Measurements from ENCODE around the gene NSD1. TPM values are rescaled to one million over a fixed set of nuclear protein-coding genes. Genes with fewer than 3 reads are reported as not detected.
A peak's percentile ranks its signal among the peaks of the same experiment; 100 is the strongest.

Gene NSD1
- total RNA-seq, 4 donors from 2014 or later: 61.9 to 114 (median 73.9) TPM

DNA sequence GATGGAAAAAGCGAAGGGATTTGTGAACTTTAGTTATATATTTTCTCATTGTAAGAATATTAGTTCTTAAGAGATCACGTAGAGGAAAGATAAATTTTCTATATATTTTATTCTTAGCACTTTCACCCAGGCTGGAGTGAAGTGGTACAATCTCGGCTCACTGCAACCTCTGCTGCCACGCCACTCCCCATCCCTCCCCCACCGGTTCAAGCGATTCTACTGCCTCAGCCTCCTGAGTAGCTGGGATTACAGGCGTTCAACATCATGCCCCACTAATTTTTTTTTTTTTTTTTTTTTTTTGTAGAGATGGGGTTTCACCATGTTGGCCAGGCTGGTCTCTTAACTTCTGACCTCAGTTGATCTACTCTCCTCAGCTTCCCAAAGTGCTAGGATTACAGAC, 127.4 kb downstream of the NSD1 start:
- 92 to 93% methylated on average over 7 of the region's 7 CpGs for WGBS, 2 donors
- H3K27ac ChIP-seq: no peak overlapping the region
- peaks cover 26 to 37% of the 10 kb centered on the region in 2 donors for H3K36me3 ChIP-seq
- no peak overlapping the region for H3K4me3 ChIP-seq (replicated peaks in 1 of 3)
- H3K27me3 ChIP-seq: no peaks in the 10 kb centered on the region
- intact Hi-C loops (cut with DNase I): no loop called here
- peaks cover 0 to 10% of the 10 kb centered on the region in 2 donors for H3K4me1 ChIP-seq
- no peak for DNase-seq
- no peak for TF ChIP-seq POLR2A (IDR thresholded peaks at IDR 0.05)
- TF ChIP-seq, protein P1, sequence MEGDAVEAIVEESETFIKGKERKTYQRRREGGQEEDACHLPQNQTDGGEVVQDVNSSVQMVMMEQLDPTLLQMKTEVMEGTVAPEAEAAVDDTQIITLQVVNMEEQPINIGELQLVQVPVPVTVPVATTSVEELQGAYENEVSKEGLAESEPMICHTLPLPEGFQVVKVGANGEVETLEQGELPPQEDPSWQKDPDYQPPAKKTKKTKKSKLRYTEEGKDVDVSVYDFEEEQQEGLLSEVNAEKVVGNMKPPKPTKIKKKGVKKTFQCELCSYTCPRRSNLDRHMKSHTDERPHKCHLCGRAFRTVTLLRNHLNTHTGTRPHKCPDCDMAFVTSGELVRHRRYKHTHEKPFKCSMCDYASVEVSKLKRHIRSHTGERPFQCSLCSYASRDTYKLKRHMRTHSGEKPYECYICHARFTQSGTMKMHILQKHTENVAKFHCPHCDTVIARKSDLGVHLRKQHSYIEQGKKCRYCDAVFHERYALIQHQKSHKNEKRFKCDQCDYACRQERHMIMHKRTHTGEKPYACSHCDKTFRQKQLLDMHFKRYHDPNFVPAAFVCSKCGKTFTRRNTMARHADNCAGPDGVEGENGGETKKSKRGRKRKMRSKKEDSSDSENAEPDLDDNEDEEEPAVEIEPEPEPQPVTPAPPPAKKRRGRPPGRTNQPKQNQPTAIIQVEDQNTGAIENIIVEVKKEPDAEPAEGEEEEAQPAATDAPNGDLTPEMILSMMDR (IDR thresholded peaks at IDR 0.05): no peak
- H3K9me3 ChIP-seq: no peaks in the 10 kb centered on the region

- TF ChIP-seq, protein P1 (IDR thresholded peaks at IDR 0.05): no peak
- no peak for TF ChIP-seq POLR2A (IDR thresholded peaks at IDR 0.05)
- 94 to 98% methylated on average over 1 of the region's 1 CpG for WGBS, 2 donors
- Histone ChIP-seq H3K36me3 (peaks cover 28 to 39% of the 10 kb centered on the region in 2 donors), H3K27me3 (no peaks in the 10 kb centered on the region), H3K4me3 (replicated peaks in 1 of 3) (no peak overlapping the region), H3K4me1 (peaks cover 0 to 10% of the 10 kb centered on the region in 2 donors), H3K27ac (no peak overlapping the region), H3K9me3 (no peaks in the 10 kb centered on the region)
- intact Hi-C loops (cut with DNase I): no loop called here
- no peak for DNase-seq
Measured at GRCh38 chr5:177261510-177261909, 127.9 kb downstream of the NSD1 start.

DNA sequence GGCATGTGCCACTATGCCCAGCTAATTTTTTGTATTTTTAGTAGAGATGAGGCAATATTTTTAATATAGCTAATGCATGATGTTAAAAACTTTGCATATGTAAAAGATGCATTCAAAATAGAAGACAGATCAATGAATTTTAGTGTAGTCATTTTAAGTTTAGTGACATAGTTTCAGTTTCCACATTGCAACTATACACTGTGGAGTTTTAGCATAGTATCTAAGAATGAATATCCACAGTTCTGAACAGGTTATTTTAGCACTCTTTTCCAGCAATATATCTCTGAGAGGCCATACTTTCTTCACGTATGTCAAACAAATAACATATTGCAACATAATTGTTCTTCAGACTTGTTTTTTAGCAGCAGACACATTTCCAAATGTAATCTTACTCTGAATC, 130.6 kb downstream of the NSD1 start:
- 86 to 94% methylated on average over 1 of the region's 1 CpG for WGBS, 2 donors
- intact Hi-C loops (cut with DNase I): no loop called here
- peak overlapping the region in 1 of 3 donors; percentile 29 for H3K27ac ChIP-seq
- no peak for DNase-seq
- H3K36me3 ChIP-seq: peaks cover 34 to 35% of the 10 kb centered on the region in 2 donors
- H3K4me1 ChIP-seq: peaks cover 0 to 5% of the 10 kb centered on the region in 2 donors
- TF ChIP-seq POLR2A (IDR thresholded peaks at IDR 0.05): no peak
- TF ChIP-seq, protein P1 (IDR thresholded peaks at IDR 0.05): no peak
- H3K4me3 ChIP-seq (replicated peaks in 1 of 3): no peak overlapping the region
- H3K9me3 ChIP-seq: no peaks in the 10 kb centered on the region
- H3K27me3 ChIP-seq: no peaks in the 10 kb centered on the region

- Histone ChIP-seq H3K4me1 (peaks cover 0 to 5% of the 10 kb centered on the region in 2 donors), H3K27ac (no peak overlapping the region), H3K4me3 (replicated peaks in 1 of 3) (no peak overlapping the region), H3K9me3 (no peaks in the 10 kb centered on the region), H3K27me3 (no peaks in the 10 kb centered on the region), H3K36me3 (peaks cover 31 to 34% of the 10 kb centered on the region in 2 donors)
- TF ChIP-seq, protein P1 (IDR thresholded peaks at IDR 0.05): no peak
- no peak for TF ChIP-seq POLR2A (IDR thresholded peaks at IDR 0.05)
- 98% methylated on average over 13 to 16 of the region's 16 CpGs for WGBS, 2 donors
- DNase-seq: no peak
- intact Hi-C loops (cut with DNase I): no loop called here
Measured at GRCh38 chr5:177265395-177265794, 131.8 kb downstream of the NSD1 start.

GRCh38 chr5:177269232-177269895, 135.8 kb downstream of the NSD1 start:
- intact Hi-C loops (cut with DNase I): no loop called here
- 96 to 98% methylated on average over 7 of the region's 7 CpGs for WGBS, 2 donors
- H3K27ac ChIP-seq: no peak overlapping the region
- H3K9me3 ChIP-seq: no peaks in the 10 kb centered on the region
- DNase-seq: no peak
- peaks cover 0 to 5% of the 10 kb centered on the region in 2 donors for H3K4me1 ChIP-seq
- TF ChIP-seq, protein P1 (IDR thresholded peaks at IDR 0.05): no peak
- TF ChIP-seq POLR2A (IDR thresholded peaks at IDR 0.05): no peak
- H3K27me3 ChIP-seq: no peaks in the 10 kb centered on the region
- H3K4me3 ChIP-seq (replicated peaks in 1 of 3): no peak overlapping the region
- H3K36me3 ChIP-seq: peaks cover 27 to 34% of the 10 kb centered on the region in 2 donors

Data from thyroid gland (tissue), 4 donors.